ENCODE data around the gene GALNT18. TPM values are rescaled to one million over a fixed set of nuclear protein-coding genes. Genes with fewer than 3 reads are reported as not detected.
"Not testable (repeated sequence)": the region's sequence is repeated elsewhere in the genome, so short reads cannot be mapped to it uniquely, and the experiment has no call there.

Gene GALNT18
- total RNA-seq, 2 donors from 2014 or later, result 29.4 to 105 TPM

GRCh38 chr11:11454671-11455223 is 167.1 kb downstream of the GALNT18 start:
- no peak for DNase-seq (ENCODE audit: low spot score)
- no peaks in the 10 kb centered on the region for H3K36me3 ChIP-seq
- H3K27ac ChIP-seq, result no peak overlapping the region
- no peaks in the 10 kb centered on the region for H3K27me3 ChIP-seq (replicated peaks; ENCODE audit: insufficient read depth)
- no peak overlapping the region for H3K4me3 ChIP-seq
- TF ChIP-seq POLR2A (IDR thresholded peaks at IDR 0.05), result no peak
- no peak for TF ChIP-seq CTCF (IDR thresholded peaks at IDR 0.05)
- TF ChIP-seq POLR2AphosphoS5 (IDR thresholded peaks at IDR 0.05), result no peak
- intact Hi-C loops (cut with DNase I), result no loop called here
- WGBS, result 49% methylated on average over 3 of the region's 3 CpGs
- no peaks in the 10 kb centered on the region for H3K4me1 ChIP-seq (replicated peaks)
- no peaks in the 10 kb centered on the region for H3K9me3 ChIP-seq

DNA sequence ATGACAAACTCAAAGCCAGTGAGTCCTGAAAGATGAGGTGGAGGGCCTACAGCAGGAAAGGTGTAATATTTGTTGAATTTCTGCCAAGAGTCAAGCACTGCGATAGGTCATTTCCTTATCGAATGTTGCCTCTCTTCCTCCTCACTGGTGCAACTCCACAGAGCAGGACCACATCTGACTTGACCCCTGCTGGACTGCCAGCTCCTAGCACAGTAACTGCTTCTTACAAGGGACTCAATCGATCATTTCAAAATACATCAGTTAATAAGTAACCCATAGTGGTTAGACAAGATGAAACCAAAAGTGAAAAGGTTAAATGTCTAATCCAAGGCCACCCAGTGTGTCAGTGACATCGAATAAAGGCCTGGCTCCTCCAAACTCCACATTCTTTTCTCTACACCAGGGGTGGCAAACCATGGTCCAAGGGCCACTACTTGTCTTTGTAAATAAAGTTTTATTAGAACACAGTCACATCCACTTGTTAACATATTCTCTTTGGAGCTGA is 170.3 kb downstream of the GALNT18 start:
- TF ChIP-seq POLR2A (IDR thresholded peaks at IDR 0.05) (no peak), POLR2AphosphoS5 (IDR thresholded peaks at IDR 0.05) (no peak), CTCF (IDR thresholded peaks at IDR 0.05) (no peak)
- Histone ChIP-seq H3K27ac (no peak overlapping the region), H3K27me3 (replicated peaks; ENCODE audit: insufficient read depth) (no peaks in the 10 kb centered on the region), H3K4me1 (replicated peaks) (no peaks in the 10 kb centered on the region), H3K4me3 (no peak overlapping the region), H3K9me3 (no peaks in the 10 kb centered on the region), H3K36me3 (no peaks in the 10 kb centered on the region)
- intact Hi-C loops (cut with DNase I), result no loop called here
- WGBS, result 72% methylated on average over 4 of the region's 4 CpGs
- DNase-seq (ENCODE audit: low spot score), result no peak

DNA sequence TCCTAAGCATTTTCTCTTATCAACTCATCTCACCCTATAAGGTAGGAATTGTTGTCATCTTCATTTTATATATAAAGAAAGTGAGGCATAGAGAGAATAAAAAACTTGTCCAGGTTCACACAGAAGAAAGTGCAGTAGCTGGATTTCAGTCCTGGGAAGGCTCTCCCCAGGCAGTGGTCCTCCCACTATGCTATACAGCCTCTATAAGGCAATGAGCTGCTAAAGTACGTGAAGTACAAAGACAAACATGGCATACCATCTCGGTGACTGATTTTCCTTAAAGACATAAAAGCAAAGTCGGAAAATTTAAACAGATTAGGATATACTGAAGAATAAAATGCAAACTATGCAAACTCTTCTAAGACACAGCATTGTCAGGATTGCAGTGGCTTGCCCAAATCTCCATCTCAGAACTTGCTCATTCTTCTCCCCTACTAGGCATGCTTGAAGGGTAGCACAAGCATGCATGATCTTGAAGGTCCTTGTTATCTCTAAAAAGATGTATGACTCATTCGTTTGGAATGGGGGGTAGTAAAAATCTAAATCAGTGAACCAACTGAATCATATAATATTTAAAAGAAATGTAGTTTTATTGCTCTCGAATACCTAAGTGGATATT is 171.0 kb downstream of the GALNT18 start:
- WGBS, result 45% methylated on average over 5 of the region's 5 CpGs
- no peaks in the 10 kb centered on the region for H3K4me1 ChIP-seq (replicated peaks)
- intact Hi-C loops (cut with DNase I), result no loop called here
- no peaks in the 10 kb centered on the region for H3K27me3 ChIP-seq (replicated peaks; ENCODE audit: insufficient read depth)
- H3K9me3 ChIP-seq, result no peaks in the 10 kb centered on the region
- no peak for DNase-seq (ENCODE audit: low spot score)
- H3K36me3 ChIP-seq, result no peaks in the 10 kb centered on the region
- no peak overlapping the region for H3K27ac ChIP-seq
- no peak overlapping the region for H3K4me3 ChIP-seq
- TF ChIP-seq POLR2AphosphoS5 (IDR thresholded peaks at IDR 0.05) (no peak), POLR2A (IDR thresholded peaks at IDR 0.05) (no peak), CTCF (IDR thresholded peaks at IDR 0.05) (no peak)

GRCh38 chr11:11449327-11449726 is 172.5 kb downstream of the GALNT18 start:
- DNase-seq (ENCODE audit: low spot score), result no peak
- intact Hi-C loops (cut with DNase I), result no loop called here
- Histone ChIP-seq H3K27me3 (replicated peaks; ENCODE audit: insufficient read depth) (no peaks in the 10 kb centered on the region), H3K27ac (no peak overlapping the region), H3K4me1 (replicated peaks) (no peaks in the 10 kb centered on the region), H3K36me3 (no peaks in the 10 kb centered on the region), H3K9me3 (no peaks in the 10 kb centered on the region), H3K4me3 (no peak overlapping the region)
- 90% methylated on average over 3 of the region's 3 CpGs for WGBS
- no peak for TF ChIP-seq POLR2AphosphoS5 (IDR thresholded peaks at IDR 0.05)
- TF ChIP-seq CTCF (IDR thresholded peaks at IDR 0.05), result no peak
- no peak for TF ChIP-seq POLR2A (IDR thresholded peaks at IDR 0.05)

GRCh38 chr11:11448626-11449025 is 173.2 kb downstream of the GALNT18 start:
- intact Hi-C loops (cut with DNase I), result no loop called here

DNA sequence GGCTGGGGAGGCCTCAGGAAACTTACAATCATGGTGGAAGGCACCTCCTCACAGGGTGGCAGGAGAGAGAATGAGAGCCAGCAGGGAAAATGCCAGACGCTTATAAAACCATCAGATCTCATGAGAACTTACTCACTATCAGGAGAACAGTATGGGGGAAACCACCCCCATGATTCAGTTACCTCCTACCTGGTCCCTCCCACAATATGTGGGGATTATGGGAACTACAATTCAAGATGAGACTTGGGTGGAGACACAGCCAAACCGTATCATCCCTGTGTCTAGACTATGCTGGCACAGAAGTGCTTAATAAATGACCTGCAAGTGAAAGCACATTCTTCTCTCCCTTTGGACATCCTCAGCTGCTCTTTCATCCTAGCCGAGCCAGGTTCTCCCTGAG is 174.2 kb downstream of the GALNT18 start:
- H3K4me3 ChIP-seq; H3K27me3 ChIP-seq (replicated peaks; ENCODE audit: insufficient read depth); H3K4me1 ChIP-seq (replicated peaks); H3K9me3 ChIP-seq; DNase-seq (ENCODE audit: low spot score); H3K36me3 ChIP-seq; intact Hi-C loops (cut with DNase I); H3K27ac ChIP-seq: not testable (repeated sequence)
- WGBS, result 77% methylated on average over 3 of the region's 3 CpGs

More at GRCh38 chr11:11448626-11449025, 173.2 kb downstream of the GALNT18 start:
- no peak for DNase-seq (ENCODE audit: low spot score)
- WGBS, result 96% methylated on average over 12 of the region's 12 CpGs
- no peaks in the 10 kb centered on the region for H3K36me3 ChIP-seq
- no peak for TF ChIP-seq POLR2A (IDR thresholded peaks at IDR 0.05)
- TF ChIP-seq CTCF (IDR thresholded peaks at IDR 0.05), result no peak
- TF ChIP-seq POLR2AphosphoS5 (IDR thresholded peaks at IDR 0.05), result no peak
- no peaks in the 10 kb centered on the region for H3K9me3 ChIP-seq
- H3K4me3 ChIP-seq, result no peak overlapping the region
- no peaks in the 10 kb centered on the region for H3K27me3 ChIP-seq (replicated peaks; ENCODE audit: insufficient read depth)
- no peak overlapping the region for H3K27ac ChIP-seq
- H3K4me1 ChIP-seq (replicated peaks), result no peaks in the 10 kb centered on the region

All from prostate gland (tissue), 2 donors.